CD4-positive, alpha-beta T cell treated with Interleukin-17A for 4 hours (primary cell): Measurements from ENCODE around the gene STEAP3.

Experiments used
- DNase-seq: peaks from one replicate; pipeline ENCODE4 v3.0.0-alpha.2; 2020; ENCODE audit warnings: mixed read lengths

The STEAP3 gene

GRCh38 chr2:119198240-119198840 lies 25.3 kb upstream of the STEAP3 start:
- DNase-seq: no peak

- DNase-seq: no peak
These were observed 21.8 kb upstream of the STEAP3 start for GRCh38 chr2:119201815-119202214.

GRCh38 chr2:119202610-119203310 lies 20.9 kb upstream of the STEAP3 start:
- no peak for DNase-seq

- no peak for DNase-seq
These were observed 19.1 kb upstream of the STEAP3 start for GRCh38 chr2:119204525-119204924.

GRCh38 chr2:119205001-119205706 lies 18.5 kb upstream of the STEAP3 start:
- no peak for DNase-seq

- no peak for DNase-seq
These were observed 17.4 kb upstream of the STEAP3 start for GRCh38 chr2:119206201-119206600.

GRCh38 chr2:119207447-119207846 lies 16.2 kb upstream of the STEAP3 start:
- no peak for DNase-seq

GRCh38 chr2:119208791-119209203 lies 14.8 kb upstream of the STEAP3 start:
- DNase-seq: no peak

- DNase-seq: no peak
These were observed 11.4 kb upstream of the STEAP3 start for GRCh38 chr2:119212139-119212800.

- no peak for DNase-seq
These were observed 9.1 kb upstream of the STEAP3 start for GRCh38 chr2:119214453-119215037.

- no peak for DNase-seq
These were observed 6.6 kb upstream of the STEAP3 start for GRCh38 chr2:119216994-119217393.

GRCh38 chr2:119218478-119219064 lies 5.1 kb upstream of the STEAP3 start:
- DNase-seq: no peak

GRCh38 chr2:119219873-119220272 lies 3.8 kb upstream of the STEAP3 start:
- no peak for DNase-seq

GRCh38 chr2:119220720-119221301 lies 2.8 kb upstream of the STEAP3 start:
- no peak for DNase-seq

- no peak for DNase-seq
These were observed 2.0 kb upstream of the STEAP3 start for GRCh38 chr2:119221609-119222008.

GRCh38 chr2:119222213-119222612 lies 1.4 kb upstream of the STEAP3 start:
- no peak for DNase-seq

GRCh38 chr2:119222863-119223520 lies 642 bp upstream of the STEAP3 start:
- no peak for DNase-seq

- no peak for DNase-seq
These were observed 914 bp downstream of the STEAP3 start for GRCh38 chr2:119224391-119225104.

GRCh38 chr2:119225105-119225865 lies 1.7 kb downstream of the STEAP3 start:
- no peak for DNase-seq

- no peak for DNase-seq
These were observed 2.3 kb downstream of the STEAP3 start for GRCh38 chr2:119225926-119226325.
